Endothelial cell of umbilical vein (primary cell): Measurements from ENCODE around the gene DSCAML1. TPM values are rescaled to one million over a fixed set of nuclear protein-coding genes. Genes with fewer than 3 reads are reported as not detected.

Experiments used
- BruUV-seq: library from RNA; stranded (reverse); fragments of 400-500 nt; replicated peaks from 2 replicates; lab custom pipeline; 2021; lab: Mats Ljungman, UMichigan
- CTCF ChIA-PET: fragments of 300-600, 350-600 bp; sonication (Branson Sonifier 250); formaldehyde crosslinking; loops from one replicate; lab custom pipeline; 2021; ENCODE audit warnings: antibody characterized with exemption, inconsistent platforms; lab: Charles Lee
- POLR2A ChIA-PET: fragments of 300-600, 350-600 bp; sonication (Branson Sonifier 250); formaldehyde crosslinking; loops from one replicate; lab custom pipeline; 2021; ENCODE audit warnings: antibody characterized with exemption, inconsistent platforms; lab: Charles Lee
- DNase-seq: peaks from one replicate; pipeline ENCODE4 v3.0.0-alpha.2; 2011; ENCODE audit warnings: low read depth, low spot score
- FAIRE-seq: peaks from 2 replicates; lab custom pipeline; 2011; peaks lifted over from hg19 to GRCh38; lab: Jason Lieb, UNC
- H2AFZ ChIP-seq: 2 replicates; pipeline ENCODE4 v1.6.0; 2012; ENCODE audit warnings: low read depth, low read length, control low read depth, inconsistent platforms
- H3K27ac ChIP-seq: 2 replicates; pipeline ENCODE4 v1.5.1; 2011; ENCODE audit warnings: low read depth, mild to moderate bottlenecking, control low read depth, low read length, moderate library complexity; ENCODE audit not compliant: insufficient read depth
- H3K27me3 ChIP-seq, 2 experiments: 2 replicates each; pipeline versions ENCODE4 v1.6.0 to v1.6.1; 2011; ENCODE audit warnings: low read length in 2 of 2, mixed read lengths in 1 of 2; ENCODE audit not compliant: control insufficient read depth in 2 of 2, insufficient read depth in 2 of 2
- H3K36me3 ChIP-seq, 2 experiments: 2 replicates in 1 of 2; 3 replicates in 1 of 2; pipeline ENCODE4 v1.5.1; 2011; ENCODE audit warnings: low read length in 2 of 2, mild to moderate bottlenecking in 1 of 2, moderate library complexity in 1 of 2; ENCODE audit not compliant: control insufficient read depth in 2 of 2, insufficient read depth in 2 of 2; ENCODE audit errors: extremely low read depth in 1 of 2
- H3K4me1 ChIP-seq: 3 replicates; pipeline ENCODE4 v1.5.1; 2011; ENCODE audit warnings: mild to moderate bottlenecking, low read length; ENCODE audit not compliant: control insufficient read depth, insufficient read depth; ENCODE audit errors: extremely low read depth
- H3K4me2 ChIP-seq: 2 replicates; pipeline ENCODE4 v1.6.1; 2011; ENCODE audit warnings: low read length, control low read depth, mixed read lengths; ENCODE audit not compliant: insufficient read depth
- H3K4me3 ChIP-seq, 3 experiments: fragments of 200-600 bp in 1 of 3; sonication (generic), shearing (Covaris generic) in 1 of 3; replicated peaks in 1 of 3; 2 replicates each; pipeline ENCODE4 v1.5.1; 2011 to 2016; ENCODE audit warnings: control low read depth in 3 of 3, low read length in 3 of 3, mild to moderate bottlenecking in 2 of 3, inconsistent platforms in 1 of 3, low read depth in 1 of 3, moderate library complexity in 1 of 3; ENCODE audit not compliant: insufficient read depth in 1 of 3
- H3K79me2 ChIP-seq: 2 replicates; pipeline ENCODE4 v1.6.0; 2012; ENCODE audit warnings: low read length, inconsistent platforms; ENCODE audit not compliant: control insufficient read depth, insufficient read depth
- H3K9ac ChIP-seq: replicated peaks from 2 replicates; pipeline ENCODE3; 2011; ENCODE audit warnings: low read length, control low read depth; ENCODE audit not compliant: insufficient read depth; ENCODE audit errors: extremely low read depth
- H3K9me1 ChIP-seq: replicated peaks from 3 replicates; pipeline ENCODE4 v1.6.0; 2011; ENCODE audit warnings: mild to moderate bottlenecking, low read length; ENCODE audit not compliant: control insufficient read depth, insufficient read depth; ENCODE audit errors: extremely low read depth
- H3K9me3 ChIP-seq: replicated peaks from 2 replicates; pipeline ENCODE4 v1.5.1; 2012; ENCODE audit warnings: low read length, inconsistent platforms; ENCODE audit not compliant: control insufficient read depth, insufficient read depth
- H4K20me1 ChIP-seq: replicated peaks from 2 replicates; pipeline ENCODE3; 2011; ENCODE audit warnings: mild to moderate bottlenecking, low read length; ENCODE audit not compliant: control insufficient read depth, insufficient read depth; ENCODE audit errors: extremely low read depth
- EZH2 ChIP-seq: IDR thresholded peaks from 2 replicates; pipeline ENCODE4 v1.6.1; 2012; ENCODE audit warnings: borderline replicate concordance, low read depth, mild to moderate bottlenecking, moderate library complexity, low read length, inconsistent platforms; ENCODE audit not compliant: severe bottlenecking
- FOS ChIP-seq: IDR thresholded peaks from 2 replicates; pipeline ENCODE4 v1.6.1; 2011; ENCODE audit warnings: mild to moderate bottlenecking, low read length, moderate library complexity, borderline replicate concordance; ENCODE audit not compliant: insufficient read depth
- GATA2 ChIP-seq: IDR thresholded peaks from 2 replicates; pipeline ENCODE4 v1.7.0; 2011; ENCODE audit warnings: low read depth, mild to moderate bottlenecking, moderate library complexity, mixed read lengths, low read length; ENCODE audit not compliant: insufficient read length, insufficient read depth
- JUN ChIP-seq: IDR thresholded peaks from 2 replicates; pipeline ENCODE4 v1.6.1; 2011; ENCODE audit warnings: borderline replicate concordance, low read depth; ENCODE audit not compliant: insufficient read length, insufficient read depth
- MYC ChIP-seq: IDR thresholded peaks from one replicate; pipeline ENCODE4 v1.6.1; 2011; ENCODE audit warnings: mild to moderate bottlenecking, low read depth, low read length
- POLR2A ChIP-seq: IDR thresholded peaks from 2 replicates; pipeline ENCODE4 v1.6.1; 2012; ENCODE audit warnings: low read depth, mild to moderate bottlenecking, control low read depth, low read length
- POLR2AphosphoS5 ChIP-seq: IDR thresholded peaks from 2 replicates; pipeline ENCODE4 v1.6.1; 2012; ENCODE audit warnings: low read depth, mild to moderate bottlenecking, control low read depth, low read length, moderate library complexity; ENCODE audit not compliant: insufficient read depth
- dilution Hi-C: fragments of 300-500 bp; cut with MboI; formaldehyde crosslinking; loops from one replicate; pipeline ENCODE4 v1.15.0; 2019; ENCODE audit warnings: low sequenced_read_pairs; ENCODE audit not compliant: extremely low pct_ligation_motif_present
- intact Hi-C: fragments of 100-400 bp; cut with micrococcal nuclease; formaldehyde crosslinking; loops from one replicate; pipeline ENCODE4 v1.10.0; 2022
- polyA plus RNA-seq, 4 experiments: library from polyadenylated mRNA; depleted of rRNA in 3 of 4; stranded (reverse) in 3 of 4; unstranded in 1 of 4; fragments of >200 nt; gene quantifications; 2 replicates each; pipeline versions ENCODE4 v1.2.1 to v1.2.3, GENCODE V29; 2011 to 2012; ENCODE audit warnings: missing spikeins in 1 of 4
- total RNA-seq: library from RNA; stranded (reverse); gene quantifications from 2 replicates; pipeline ENCODE4 v1.2.3, GENCODE V29; 2021
- TF ChIP-seq, protein P1 (sequence below): IDR thresholded peaks from 2 replicates; pipeline ENCODE4 v1.6.1; 2011; ENCODE audit not compliant: insufficient read depth, insufficient read length
- TF ChIP-seq, protein P2 (sequence below), 2 donors: IDR thresholded peaks; 1 replicate in 1 of 2; 2 replicates in 1 of 2; pipeline ENCODE4 v1.5.1; 2011; ENCODE audit warnings: low read length in 2 of 2, mild to moderate bottlenecking in 2 of 2, moderate library complexity in 2 of 2, control low read depth in 1 of 2, inconsistent platforms in 1 of 2, low read depth in 1 of 2; ENCODE audit not compliant: insufficient read depth in 1 of 2; ENCODE audit errors: extremely low read depth in 1 of 2

The DSCAML1 gene
- total and polyA plus RNA-seq, 2 donors (not counting 3 experiments of a cell fraction or from before 2014, with no cell fraction given): not detected

DNA sequence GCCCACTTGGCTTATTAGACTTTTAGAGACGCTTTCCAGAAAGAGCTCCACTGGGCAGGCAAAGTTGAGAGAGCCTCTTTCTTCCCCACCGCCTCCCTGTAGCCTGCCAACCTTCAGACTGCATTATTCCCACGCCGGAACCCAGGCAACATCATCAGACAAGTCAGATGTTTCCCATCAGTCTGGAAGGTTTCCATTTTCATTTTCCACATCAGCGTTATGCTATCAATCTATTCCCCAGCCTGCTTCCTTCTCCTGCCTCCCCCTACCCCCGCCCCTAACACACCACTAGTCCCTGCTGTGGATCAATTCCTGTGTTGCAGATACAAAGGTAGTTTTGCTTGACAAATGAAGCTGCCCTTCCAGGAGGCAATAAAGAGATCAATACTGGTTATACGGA lies 184.8 kb downstream of the DSCAML1 start:
- ChIA-PET CTCF (no interaction called here), POLR2A (interaction anchor here (0.6 kb wide), 1 partner anchor 11 kb away, joined by 9 read pairs; no protein-coding TSS in a partner anchor)
- Histone ChIP-seq H3K27me3 (no peaks in the 10 kb centered on the region), H3K79me2 (no peaks in the 10 kb centered on the region), H3K9me1 (no peaks in the 10 kb centered on the region), H2AFZ (no peak overlapping the region), H3K9ac (no peak overlapping the region), H3K4me2 (no peak overlapping the region), H3K36me3 (no peaks in the 10 kb centered on the region), H4K20me1 (no peaks in the 10 kb centered on the region), H3K27ac (no peak overlapping the region), H3K4me1 (no peaks in the 10 kb centered on the region), H3K9me3 (no peaks in the 10 kb centered on the region), H3K4me3 (no peak overlapping the region)
- FAIRE-seq (no peak), DNase-seq (no peak)
- intact Hi-C loops (no loop called here), dilution Hi-C loops (no loop called here)
- BruUV-seq: no TSS peak
- TF ChIP-seq, protein P1, sequence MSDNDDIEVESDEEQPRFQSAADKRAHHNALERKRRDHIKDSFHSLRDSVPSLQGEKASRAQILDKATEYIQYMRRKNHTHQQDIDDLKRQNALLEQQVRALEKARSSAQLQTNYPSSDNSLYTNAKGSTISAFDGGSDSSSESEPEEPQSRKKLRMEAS: no peak
- no peak for TF ChIP-seq JUN
- TF ChIP-seq GATA2: no peak
- TF ChIP-seq MYC: no peak
- no peak for TF ChIP-seq FOS
- TF ChIP-seq POLR2AphosphoS5: no peak
- no peak for TF ChIP-seq EZH2
- TF ChIP-seq, protein P2, sequence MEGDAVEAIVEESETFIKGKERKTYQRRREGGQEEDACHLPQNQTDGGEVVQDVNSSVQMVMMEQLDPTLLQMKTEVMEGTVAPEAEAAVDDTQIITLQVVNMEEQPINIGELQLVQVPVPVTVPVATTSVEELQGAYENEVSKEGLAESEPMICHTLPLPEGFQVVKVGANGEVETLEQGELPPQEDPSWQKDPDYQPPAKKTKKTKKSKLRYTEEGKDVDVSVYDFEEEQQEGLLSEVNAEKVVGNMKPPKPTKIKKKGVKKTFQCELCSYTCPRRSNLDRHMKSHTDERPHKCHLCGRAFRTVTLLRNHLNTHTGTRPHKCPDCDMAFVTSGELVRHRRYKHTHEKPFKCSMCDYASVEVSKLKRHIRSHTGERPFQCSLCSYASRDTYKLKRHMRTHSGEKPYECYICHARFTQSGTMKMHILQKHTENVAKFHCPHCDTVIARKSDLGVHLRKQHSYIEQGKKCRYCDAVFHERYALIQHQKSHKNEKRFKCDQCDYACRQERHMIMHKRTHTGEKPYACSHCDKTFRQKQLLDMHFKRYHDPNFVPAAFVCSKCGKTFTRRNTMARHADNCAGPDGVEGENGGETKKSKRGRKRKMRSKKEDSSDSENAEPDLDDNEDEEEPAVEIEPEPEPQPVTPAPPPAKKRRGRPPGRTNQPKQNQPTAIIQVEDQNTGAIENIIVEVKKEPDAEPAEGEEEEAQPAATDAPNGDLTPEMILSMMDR (IDR thresholded peaks at IDR 0.05; ENCODE audit: extremely low read depth in 1 of 2, insufficient read depth in 1 of 2, low read depth in 1 of 2, low read length in 2 of 2): no peak
- TF ChIP-seq POLR2A: no peak
